HCT116 (cell line): ENCODE data around the gene SPOCK3. TPM values are rescaled to one million over a fixed set of nuclear protein-coding genes. Genes with fewer than 3 reads are reported as not detected.

ENCODE experiments used
- ATAC-seq: fragments of 200-7000 bp; cut with Tn5 transposase; 2 replicates; pipeline ENCODE4 v1.9.1; 2020; ENCODE audit warnings: mild to moderate bottlenecking, moderate library complexity
- BruUV-seq: library from RNA; stranded (reverse); fragments of 400-500 nt; replicated peaks from 2 replicates; lab custom pipeline; 2021; lab: Mats Ljungman, UMichigan
- CTCF ChIA-PET: fragments of 300-600 bp; sonication (Branson Sonifier 250); formaldehyde crosslinking; loops from one replicate; lab custom pipeline; 2021; ENCODE audit warnings: antibody characterized with exemption; lab: Charles Lee
- POLR2A ChIA-PET: fragments of 300-600, 350-600 bp; sonication (Branson Sonifier 250); formaldehyde crosslinking; loops from one replicate; lab custom pipeline; 2021; ENCODE audit warnings: antibody characterized with exemption; lab: Charles Lee
- RAD21 ChIA-PET, 2 experiments: fragments of 300-600 bp; sonication (Branson Sonifier 250); formaldehyde crosslinking; loops; one replicate each; lab custom pipeline; 2023; ENCODE audit warnings: low total read pairs in 2 of 2; ENCODE audit not compliant: uncharacterized antibody in 2 of 2, unreplicated experiment in 2 of 2, low non-redundant PET in 1 of 2; lab: Charles Lee
- DNase-seq: peaks from one replicate; pipeline ENCODE4 v3.0.0-alpha.2; 2010; ENCODE audit warnings: low read depth, low spot score
- H2AFZ ChIP-seq: fragments of 200-600 bp; shearing (Covaris generic), sonication (generic); 2 replicates; pipeline ENCODE4 v1.6.1; 2017; ENCODE audit warnings: low read depth, mixed run types, mixed read lengths, antibody characterized with exemption, low read length; ENCODE audit not compliant: poor library complexity, severe bottlenecking
- H3K27ac ChIP-seq: 2 replicates; pipeline ENCODE4 v1.5.1; 2012; ENCODE audit warnings: low read depth, low read length
- H3K27me3 ChIP-seq: fragments of 200-600 bp; sonication (generic); 2 replicates; pipeline ENCODE4 v1.6.1; 2016; ENCODE audit warnings: mixed run types, low read length, mixed read lengths; ENCODE audit not compliant: insufficient read depth
- H3K36me3 ChIP-seq, 2 experiments: fragments of 200-500 bp in 1 of 2; fragments of 200-600 bp in 1 of 2; sonication (Bioruptor generic) in 1 of 2; sonication (generic) in 1 of 2; 2 replicates each; pipeline versions ENCODE4 v1.5.1 to v1.6.1; 2014 to 2016; ENCODE audit warnings: low read length in 2 of 2, inconsistent platforms in 1 of 2, mixed read lengths in 1 of 2, mixed run types in 1 of 2; ENCODE audit not compliant: insufficient read depth in 2 of 2, control insufficient read depth in 1 of 2
- H3K4me1 ChIP-seq, 2 experiments: fragments of 200-600 bp in 1 of 2; sonication (generic) in 1 of 2; 2 replicates each; pipeline versions ENCODE4 v1.5.1 to v1.6.1; 2012 to 2017; ENCODE audit warnings: low read length in 2 of 2, inconsistent platforms in 1 of 2, mild to moderate bottlenecking in 1 of 2, mixed read lengths in 1 of 2, mixed run types in 1 of 2, moderate library complexity in 1 of 2; ENCODE audit not compliant: insufficient read depth in 2 of 2, control insufficient read depth in 1 of 2
- H3K4me2 ChIP-seq: fragments of 200-600 bp; sonication (generic); 2 replicates; pipeline ENCODE4 v1.6.1; 2017; ENCODE audit warnings: mixed run types, low read length, mixed read lengths
- H3K4me3 ChIP-seq, 2 experiments: fragments of 200-600 bp in 1 of 2; sonication (generic) in 1 of 2; replicated peaks in 1 of 2; 2 replicates each; pipeline ENCODE4 v1.5.1; 2011 to 2016; ENCODE audit warnings: low read length in 2 of 2, control low read depth in 1 of 2, low read depth in 1 of 2, mild to moderate bottlenecking in 1 of 2, mixed read lengths in 1 of 2, mixed run types in 1 of 2
- H3K79me2 ChIP-seq: fragments of 200-600 bp; sonication (generic); 2 replicates; pipeline ENCODE4 v1.6.1; 2017; ENCODE audit warnings: mild to moderate bottlenecking, mixed run types, low read length, moderate library complexity, mixed read lengths; ENCODE audit not compliant: insufficient read depth
- H3K9ac ChIP-seq: fragments of 200-600 bp; sonication (generic); 2 replicates; pipeline ENCODE4 v1.6.1; 2016; ENCODE audit warnings: low read length, mixed read lengths
- H3K9me2 ChIP-seq: fragments of 200-600 bp; sonication (generic), shearing (Covaris generic); 2 replicates; pipeline ENCODE4 v1.6.1; 2017; ENCODE audit warnings: mixed run types, mild to moderate bottlenecking, moderate library complexity; ENCODE audit not compliant: insufficient read depth
- H3K9me3 ChIP-seq, 2 experiments: fragments of 200-500 bp in 1 of 2; fragments of 200-600 bp in 1 of 2; sonication (Bioruptor generic) in 1 of 2; sonication (generic) in 1 of 2; 2 replicates each; pipeline ENCODE4 v1.6.1; 2014 to 2017; ENCODE audit warnings: low read length in 2 of 2, mixed read lengths in 2 of 2, inconsistent platforms in 1 of 2, low read depth in 1 of 2, mild to moderate bottlenecking in 1 of 2, mixed run types in 1 of 2, moderate library complexity in 1 of 2; ENCODE audit not compliant: control insufficient read depth in 1 of 2, insufficient read depth in 1 of 2
- H4K20me1 ChIP-seq: fragments of 200-600 bp; sonication (generic), shearing (Covaris generic); 2 replicates; pipeline ENCODE4 v1.6.1; 2017; ENCODE audit warnings: mixed run types, mild to moderate bottlenecking, moderate library complexity; ENCODE audit not compliant: insufficient read depth
- ATF3 ChIP-seq: IDR thresholded peaks from 2 replicates; pipeline ENCODE4 v1.6.1; 2012
- CBX3 ChIP-seq: IDR thresholded peaks from 2 replicates; pipeline ENCODE4 v1.6.1; 2012; ENCODE audit warnings: low read depth
- CEBPB ChIP-seq: IDR thresholded peaks from 2 replicates; pipeline ENCODE4 v1.6.1; 2012; ENCODE audit warnings: low read depth
- ELF1 ChIP-seq: IDR thresholded peaks from 2 replicates; pipeline ENCODE4 v1.6.1; 2012; ENCODE audit warnings: low read depth, borderline replicate concordance
- EZH2 ChIP-seq: fragments of 200-600 bp; sonication (generic); IDR thresholded peaks from 2 replicates; pipeline ENCODE4 v1.6.1; 2017; ENCODE audit warnings: antibody characterized with exemption, mixed run types
- EZH2phosphoT487 ChIP-seq: fragments of 200-600 bp; IDR thresholded peaks from 2 replicates; pipeline ENCODE4 v1.6.1; 2018; ENCODE audit warnings: antibody characterized with exemption, borderline replicate concordance
- FOSL1 ChIP-seq: IDR thresholded peaks from 2 replicates; pipeline ENCODE4 v1.6.1; 2012; ENCODE audit warnings: low read depth
- JUND ChIP-seq: IDR thresholded peaks from 2 replicates; pipeline ENCODE4 v1.6.1; 2012
- MAX ChIP-seq: IDR thresholded peaks from 2 replicates; pipeline ENCODE4 v1.6.1; 2012
- POLR2A ChIP-seq: IDR thresholded peaks from 2 replicates; pipeline ENCODE4 v1.7.0; 2011; ENCODE audit warnings: borderline replicate concordance; ENCODE audit not compliant: insufficient read depth, insufficient read length; ENCODE audit errors: extremely low read depth
- POLR2AphosphoS5 ChIP-seq: IDR thresholded peaks from 2 replicates; pipeline ENCODE4 v1.6.1; 2011; ENCODE audit warnings: mild to moderate bottlenecking, low read depth, low read length, moderate library complexity
- REST ChIP-seq: IDR thresholded peaks from 2 replicates; pipeline ENCODE4 v1.6.1; 2012; ENCODE audit warnings: low read depth
- SIN3A ChIP-seq: IDR thresholded peaks from 2 replicates; pipeline ENCODE4 v1.6.1; 2012; ENCODE audit warnings: low read depth
- SP1 ChIP-seq: IDR thresholded peaks from 2 replicates; pipeline ENCODE4 v1.6.1; 2012; ENCODE audit warnings: low read depth
- SRF ChIP-seq: IDR thresholded peaks from 2 replicates; pipeline ENCODE4 v1.6.1; 2012; ENCODE audit warnings: low read depth
- ZBTB33 ChIP-seq: IDR thresholded peaks from 2 replicates; pipeline ENCODE4 v1.6.1; 2011; ENCODE audit warnings: mild to moderate bottlenecking, low read length, moderate library complexity; ENCODE audit not compliant: insufficient replicate concordance; ENCODE audit errors: extremely low read depth
- ZNF274 ChIP-seq: fragments of 200-500 bp; sonication (Bioruptor generic); IDR thresholded peaks from 2 replicates; pipeline ENCODE4 v1.6.1; 2014; ENCODE audit warnings: mild to moderate bottlenecking, low read depth, low read length, inconsistent platforms
- intact Hi-C: fragments of 100-400 bp; cut with micrococcal nuclease; formaldehyde crosslinking; loops from 2 replicates; pipeline ENCODE4 v1.10.0; 2022
- total RNA-seq: library from RNA; stranded (reverse); gene quantifications from one replicate; pipeline ENCODE4 v1.2.1, GENCODE V29; 2021; ENCODE audit not compliant: unreplicated experiment

Gene SPOCK3
- total RNA-seq, 1 experiment from 2014 or later = 1.7 TPM

GRCh38 chr4:167111092-167111491, 123.2 kb downstream of the SPOCK3 start:
- ATAC-seq (no peak), DNase-seq (no peak)
- Histone ChIP-seq H3K27ac (no peak overlapping the region), H3K4me1 (peaks cover 0 to 8% of the 10 kb centered on the region in 2 experiments; a peak in 2 of 4 replicates), H3K9me2 (no peaks in the 10 kb centered on the region), H2AFZ (no peak overlapping the region), H3K79me2 (no peaks in the 10 kb centered on the region), H3K4me2 (no peak overlapping the region), H3K9me3 (no peaks in the 10 kb centered on the region), H3K36me3 (no peaks in the 10 kb centered on the region), H3K4me3 (no peak overlapping the region), H3K9ac (no peak overlapping the region), H4K20me1 (no peaks in the 10 kb centered on the region), H3K27me3 (no peaks in the 10 kb centered on the region)
- POLR2A ChIA-PET = no interaction called here
- no peak for TF ChIP-seq CEBPB
- TF ChIP-seq FOSL1 = no peak
- TF ChIP-seq POLR2AphosphoS5 = no peak
- TF ChIP-seq ATF3 = no peak
- no peak for TF ChIP-seq SRF
- no peak for TF ChIP-seq SP1
- TF ChIP-seq ZNF274 = no peak
- no peak for TF ChIP-seq SIN3A
- no peak for TF ChIP-seq EZH2phosphoT487
- no peak for TF ChIP-seq REST
- TF ChIP-seq EZH2 = no peak
- TF ChIP-seq POLR2A = no peak
- no peak for TF ChIP-seq JUND
- no peak for TF ChIP-seq ELF1
- no peak for TF ChIP-seq CBX3
- TF ChIP-seq MAX = no peak
- TF ChIP-seq ZBTB33 = no peak
- RAD21 ChIA-PET = no interaction called here
- CTCF ChIA-PET = no interaction called here
- BruUV-seq = no TSS peak
- intact Hi-C loops = no loop called here
